MCF 10A (cell line): Measurements from ENCODE around the gene EMILIN2. TPM values are rescaled to one million over a fixed set of nuclear protein-coding genes. Genes with fewer than 3 reads are reported as not detected.

Experiments used
- BruUV-seq: library from RNA; stranded (reverse); fragments of 400-500 nt; replicated peaks from 2 replicates; lab custom pipeline; 2021; lab: Mats Ljungman, UMichigan
- CTCF ChIA-PET: fragments of 300-600 bp; sonication (Branson Sonifier 250); formaldehyde crosslinking; extraction: SDS; loops from one replicate; lab custom pipeline; 2021; ENCODE audit warnings: antibody characterized with exemption, inconsistent platforms; lab: Yijun Ruan, JAX
- POLR2A ChIA-PET: fragments of 300-600, 350-650 bp; sonication (Branson Sonifier 250); formaldehyde crosslinking; extraction: SDS; loops from one replicate; lab custom pipeline; 2020; ENCODE audit warnings: antibody characterized with exemption, inconsistent platforms; lab: Yijun Ruan, JAX
- DNase-seq: peaks from one replicate; pipeline ENCODE4 v3.0.0-alpha.2; 2018; ENCODE audit not compliant: unreplicated experiment
- H3K27ac Mint-ChIP-seq: one replicate; pipeline ENCODE4 v1.8.0; 2022; ENCODE audit warnings: mild to moderate bottlenecking, low read depth, mixed read lengths; ENCODE audit not compliant: unreplicated experiment
- H3K27me3 Mint-ChIP-seq: one replicate; pipeline ENCODE4 v1.8.0; 2022; ENCODE audit warnings: mixed read lengths; ENCODE audit not compliant: insufficient read depth, unreplicated experiment
- H3K36me3 Mint-ChIP-seq: one replicate; pipeline ENCODE4 v1.8.0; 2022; ENCODE audit warnings: mild to moderate bottlenecking, moderate library complexity, mixed read lengths; ENCODE audit not compliant: insufficient read depth, unreplicated experiment
- H3K4me1 Mint-ChIP-seq: one replicate; pipeline ENCODE4 v1.8.0; 2022; ENCODE audit warnings: mixed read lengths; ENCODE audit not compliant: insufficient read depth, unreplicated experiment
- H3K4me3 Mint-ChIP-seq: one replicate; pipeline ENCODE4 v1.8.0; 2022; ENCODE audit warnings: mild to moderate bottlenecking, moderate library complexity, mixed read lengths; ENCODE audit not compliant: unreplicated experiment
- H3K9me3 Mint-ChIP-seq: one replicate; pipeline ENCODE4 v1.8.0; 2022; ENCODE audit warnings: mixed read lengths; ENCODE audit not compliant: unreplicated experiment
- intact Hi-C: fragments of 100-400 bp; cut with micrococcal nuclease; formaldehyde crosslinking; loops from 2 replicates; pipeline ENCODE4 v1.14.1; 2022
- total RNA-seq: library from RNA; stranded (reverse); gene quantifications from 2 replicates; pipeline ENCODE4 v1.2.3, GENCODE V29; 2022
- TF ChIP-seq, protein P1 (sequence below): fragments of 200-600 bp; IDR thresholded peaks from one replicate; pipeline ENCODE4 v1.8.0; 2022; ENCODE audit warnings: antibody characterized with exemption, mild to moderate bottlenecking; ENCODE audit not compliant: unreplicated experiment

Gene EMILIN2
- total RNA-seq, 1 experiment from 2014 or later: not detected

DNA sequence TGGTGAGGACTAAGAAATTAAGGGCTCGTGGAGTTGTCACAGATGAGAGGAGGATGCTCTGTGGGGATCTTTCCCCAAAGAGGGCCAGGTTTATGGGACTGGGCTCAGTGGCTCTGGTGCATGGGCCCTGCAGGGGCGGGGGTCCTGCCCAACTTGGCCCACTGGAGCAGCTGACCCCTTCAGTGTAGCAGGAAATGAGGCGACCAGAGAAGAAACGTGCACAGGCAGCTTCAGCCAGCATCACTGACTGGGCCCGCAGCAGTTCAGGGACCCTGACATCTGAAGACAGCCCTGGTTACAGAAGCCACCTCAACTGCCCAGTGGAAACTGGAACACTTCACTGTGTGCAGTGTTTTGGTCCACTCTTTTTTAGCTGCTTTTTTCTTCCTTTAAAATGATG is 72.8 kb downstream of the EMILIN2 start:
- H3K36me3 Mint-ChIP-seq: peaks cover 41% of the 10 kb centered on the region
- H3K4me1 Mint-ChIP-seq: no peaks in the 10 kb centered on the region
- no peak for DNase-seq
- no TSS peak for BruUV-seq
- no peak overlapping the region for H3K4me3 Mint-ChIP-seq
- no peaks in the 10 kb centered on the region for H3K27me3 Mint-ChIP-seq
- TF ChIP-seq, protein P1, sequence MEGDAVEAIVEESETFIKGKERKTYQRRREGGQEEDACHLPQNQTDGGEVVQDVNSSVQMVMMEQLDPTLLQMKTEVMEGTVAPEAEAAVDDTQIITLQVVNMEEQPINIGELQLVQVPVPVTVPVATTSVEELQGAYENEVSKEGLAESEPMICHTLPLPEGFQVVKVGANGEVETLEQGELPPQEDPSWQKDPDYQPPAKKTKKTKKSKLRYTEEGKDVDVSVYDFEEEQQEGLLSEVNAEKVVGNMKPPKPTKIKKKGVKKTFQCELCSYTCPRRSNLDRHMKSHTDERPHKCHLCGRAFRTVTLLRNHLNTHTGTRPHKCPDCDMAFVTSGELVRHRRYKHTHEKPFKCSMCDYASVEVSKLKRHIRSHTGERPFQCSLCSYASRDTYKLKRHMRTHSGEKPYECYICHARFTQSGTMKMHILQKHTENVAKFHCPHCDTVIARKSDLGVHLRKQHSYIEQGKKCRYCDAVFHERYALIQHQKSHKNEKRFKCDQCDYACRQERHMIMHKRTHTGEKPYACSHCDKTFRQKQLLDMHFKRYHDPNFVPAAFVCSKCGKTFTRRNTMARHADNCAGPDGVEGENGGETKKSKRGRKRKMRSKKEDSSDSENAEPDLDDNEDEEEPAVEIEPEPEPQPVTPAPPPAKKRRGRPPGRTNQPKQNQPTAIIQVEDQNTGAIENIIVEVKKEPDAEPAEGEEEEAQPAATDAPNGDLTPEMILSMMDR: no peak
- H3K27ac Mint-ChIP-seq: no peak overlapping the region
- ChIA-PET POLR2A (no interaction called here), CTCF (interaction anchor here (1.7 kb wide), 1 partner anchor 326 kb away, joined by 7 read pairs; no protein-coding TSS in a partner anchor)
- intact Hi-C loops: no loop called here
- no peaks in the 10 kb centered on the region for H3K9me3 Mint-ChIP-seq

DNA sequence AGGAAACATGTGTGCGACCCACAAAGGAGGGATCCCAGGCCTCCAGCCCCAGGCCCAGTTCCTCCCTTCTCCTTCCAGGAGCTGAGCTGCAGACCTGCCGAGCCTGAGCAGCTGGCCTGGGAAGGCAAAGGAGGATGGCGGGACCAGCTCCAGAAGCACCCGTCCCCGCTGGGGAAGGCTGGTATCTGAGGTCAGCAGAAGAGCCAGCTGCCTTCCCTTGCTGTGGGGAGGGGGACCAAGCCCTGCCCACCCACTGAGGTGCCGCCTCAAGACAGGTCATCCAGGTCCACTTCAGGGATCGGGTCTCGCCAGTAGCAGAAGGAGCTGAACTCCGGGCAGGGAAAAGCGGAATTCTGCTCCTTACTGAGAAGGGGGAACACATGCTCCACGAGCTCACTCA is 73.2 kb downstream of the EMILIN2 start:
- TF ChIP-seq, protein P1: no peak
- Mint-ChIP-seq H3K4me1 (no peaks in the 10 kb centered on the region), H3K9me3 (no peaks in the 10 kb centered on the region), H3K36me3 (peaks cover 45% of the 10 kb centered on the region), H3K27me3 (no peaks in the 10 kb centered on the region), H3K27ac (no peak overlapping the region), H3K4me3 (no peak overlapping the region)
- BruUV-seq: no TSS peak
- intact Hi-C loops: no loop called here
- POLR2A ChIA-PET: no interaction called here
- DNase-seq: no peak
- CTCF ChIA-PET: interaction anchor here (0.8 to 1.7 kb wide), 2 partner anchors 14 to 326 kb away, joined by 3 to 7 read pairs; no protein-coding TSS in a partner anchor

- H3K27ac Mint-ChIP-seq: no peak overlapping the region
- CTCF ChIA-PET: interaction anchor here (0.8 to 1.7 kb wide), 2 partner anchors 13 to 325 kb away, joined by 3 to 7 read pairs; no protein-coding TSS in a partner anchor
- TF ChIP-seq, protein P1: no peak
- BruUV-seq: no TSS peak
- H3K4me1 Mint-ChIP-seq: no peaks in the 10 kb centered on the region
- no peak overlapping the region for H3K4me3 Mint-ChIP-seq
- intact Hi-C loops: no loop called here
- no peaks in the 10 kb centered on the region for H3K9me3 Mint-ChIP-seq
- peaks cover 48% of the 10 kb centered on the region for H3K36me3 Mint-ChIP-seq
- no peak for DNase-seq
- no peaks in the 10 kb centered on the region for H3K27me3 Mint-ChIP-seq
- POLR2A ChIA-PET: no interaction called here
Observed at GRCh38 chr18:2920546-2921343, 73.9 kb downstream of the EMILIN2 start.

- Mint-ChIP-seq H3K27me3 (no peaks in the 10 kb centered on the region), H3K4me1 (no peaks in the 10 kb centered on the region), H3K36me3 (peaks cover 55% of the 10 kb centered on the region), H3K9me3 (no peaks in the 10 kb centered on the region), H3K4me3 (no peak overlapping the region), H3K27ac (no peak overlapping the region)
- POLR2A ChIA-PET: no interaction called here
- intact Hi-C loops: no loop called here
- CTCF ChIA-PET: no interaction called here
- no TSS peak for BruUV-seq
- no peak for DNase-seq
- TF ChIP-seq, protein P1: no peak
Observed at GRCh38 chr18:2921778-2922177, 75.0 kb downstream of the EMILIN2 start.
